GM12874 (cell line): ENCODE data around the gene CDIP1.

Experiments used
- TF ChIP-seq, protein P1 (sequence below): IDR thresholded peaks from 2 replicates; pipeline ENCODE4 v1.5.1; 2011; ENCODE audit warnings: low read depth, mild to moderate bottlenecking, control low read depth, low read length, moderate library complexity; ENCODE audit not compliant: insufficient read depth

CDIP1 gene

DNA sequence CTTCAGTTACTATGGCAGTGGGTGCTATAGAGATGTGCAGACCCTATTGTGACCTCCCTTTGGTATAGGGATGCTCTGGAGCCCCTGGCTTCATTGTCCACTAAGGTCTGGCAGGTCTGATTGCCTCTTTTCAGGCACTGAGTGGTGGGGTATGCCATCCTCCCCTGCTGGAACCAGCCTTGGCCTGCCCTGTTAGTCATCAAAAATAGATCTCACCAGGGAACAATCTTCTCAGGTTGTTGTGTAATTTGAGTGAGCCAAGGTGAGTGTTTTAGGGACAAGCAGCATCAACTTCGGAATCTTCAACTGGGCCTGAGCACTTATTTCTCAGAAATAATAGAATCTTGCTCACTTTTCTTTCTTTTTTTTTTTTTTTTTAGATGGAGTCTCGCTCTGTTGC lies 42.8 kb downstream of the CDIP1 start:
- TF ChIP-seq, protein P1, sequence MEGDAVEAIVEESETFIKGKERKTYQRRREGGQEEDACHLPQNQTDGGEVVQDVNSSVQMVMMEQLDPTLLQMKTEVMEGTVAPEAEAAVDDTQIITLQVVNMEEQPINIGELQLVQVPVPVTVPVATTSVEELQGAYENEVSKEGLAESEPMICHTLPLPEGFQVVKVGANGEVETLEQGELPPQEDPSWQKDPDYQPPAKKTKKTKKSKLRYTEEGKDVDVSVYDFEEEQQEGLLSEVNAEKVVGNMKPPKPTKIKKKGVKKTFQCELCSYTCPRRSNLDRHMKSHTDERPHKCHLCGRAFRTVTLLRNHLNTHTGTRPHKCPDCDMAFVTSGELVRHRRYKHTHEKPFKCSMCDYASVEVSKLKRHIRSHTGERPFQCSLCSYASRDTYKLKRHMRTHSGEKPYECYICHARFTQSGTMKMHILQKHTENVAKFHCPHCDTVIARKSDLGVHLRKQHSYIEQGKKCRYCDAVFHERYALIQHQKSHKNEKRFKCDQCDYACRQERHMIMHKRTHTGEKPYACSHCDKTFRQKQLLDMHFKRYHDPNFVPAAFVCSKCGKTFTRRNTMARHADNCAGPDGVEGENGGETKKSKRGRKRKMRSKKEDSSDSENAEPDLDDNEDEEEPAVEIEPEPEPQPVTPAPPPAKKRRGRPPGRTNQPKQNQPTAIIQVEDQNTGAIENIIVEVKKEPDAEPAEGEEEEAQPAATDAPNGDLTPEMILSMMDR, result no peak

- TF ChIP-seq, protein P1, result no peak
These were observed 43.7 kb downstream of the CDIP1 start for GRCh38 chr16:4494746-4495490.

DNA sequence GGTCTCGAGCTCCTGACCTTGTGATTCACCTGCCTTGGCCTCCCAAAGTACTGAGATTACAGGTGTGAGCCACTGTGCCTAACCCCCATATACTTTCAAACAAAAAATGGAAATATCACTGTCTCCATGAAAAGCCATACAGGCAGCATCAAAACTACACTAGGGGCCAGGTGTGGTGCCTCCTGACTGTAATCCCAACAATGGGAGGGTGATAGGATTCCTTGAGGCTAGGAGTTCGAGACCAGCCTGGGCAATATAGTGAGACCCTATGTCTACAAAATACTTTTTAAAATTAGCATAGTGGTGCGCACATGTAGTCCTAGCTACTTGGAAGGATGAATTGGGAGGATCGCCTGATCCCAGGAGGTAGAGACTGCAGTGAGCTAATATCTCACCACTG lies 46.7 kb downstream of the CDIP1 start:
- TF ChIP-seq, protein P1, result no peak

GRCh38 chr16:4489030-4489429 lies 49.5 kb downstream of the CDIP1 start:
- TF ChIP-seq, protein P1, result no peak

GRCh38 chr16:4488499-4488967 lies 50.0 kb downstream of the CDIP1 start:
- TF ChIP-seq, protein P1, result no peak

DNA sequence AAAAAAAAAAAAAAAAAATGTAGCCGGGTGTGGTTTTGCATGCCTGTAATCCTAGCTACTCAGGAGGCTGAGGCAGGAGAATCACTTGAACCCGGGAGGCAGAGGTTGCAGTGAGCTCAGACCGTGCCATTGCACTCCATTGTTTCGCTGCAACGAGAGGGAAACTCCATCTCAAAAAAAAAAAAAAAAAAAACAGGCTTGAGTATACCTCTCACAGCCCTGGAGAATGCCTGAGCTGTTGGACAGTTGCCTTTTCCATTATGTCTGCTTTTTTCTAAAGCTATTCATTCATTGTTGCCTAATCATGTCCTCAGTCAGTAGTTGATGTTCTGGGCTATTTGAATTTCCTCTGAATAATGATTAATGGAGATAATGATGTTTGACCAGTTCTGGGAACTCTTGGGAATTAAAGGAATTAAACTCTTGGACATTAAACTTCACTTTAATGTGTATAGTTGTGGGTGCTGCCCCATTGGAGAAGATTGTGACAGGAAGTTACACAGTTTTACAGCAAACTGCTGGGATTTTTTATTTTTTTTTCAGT lies 50.5 kb downstream of the CDIP1 start:
- TF ChIP-seq, protein P1, result no peak

- TF ChIP-seq, protein P1, result no peak
These were observed 52.3 kb downstream of the CDIP1 start for GRCh38 chr16:4486126-4486893.
